Measurements from ENCODE around the gene FAM174B. TPM values are rescaled to one million over a fixed set of nuclear protein-coding genes. Genes with fewer than 3 reads are reported as not detected.

Gene FAM174B
- total RNA-seq, 1 donor from 2014 or later: 16.2 TPM

DNA sequence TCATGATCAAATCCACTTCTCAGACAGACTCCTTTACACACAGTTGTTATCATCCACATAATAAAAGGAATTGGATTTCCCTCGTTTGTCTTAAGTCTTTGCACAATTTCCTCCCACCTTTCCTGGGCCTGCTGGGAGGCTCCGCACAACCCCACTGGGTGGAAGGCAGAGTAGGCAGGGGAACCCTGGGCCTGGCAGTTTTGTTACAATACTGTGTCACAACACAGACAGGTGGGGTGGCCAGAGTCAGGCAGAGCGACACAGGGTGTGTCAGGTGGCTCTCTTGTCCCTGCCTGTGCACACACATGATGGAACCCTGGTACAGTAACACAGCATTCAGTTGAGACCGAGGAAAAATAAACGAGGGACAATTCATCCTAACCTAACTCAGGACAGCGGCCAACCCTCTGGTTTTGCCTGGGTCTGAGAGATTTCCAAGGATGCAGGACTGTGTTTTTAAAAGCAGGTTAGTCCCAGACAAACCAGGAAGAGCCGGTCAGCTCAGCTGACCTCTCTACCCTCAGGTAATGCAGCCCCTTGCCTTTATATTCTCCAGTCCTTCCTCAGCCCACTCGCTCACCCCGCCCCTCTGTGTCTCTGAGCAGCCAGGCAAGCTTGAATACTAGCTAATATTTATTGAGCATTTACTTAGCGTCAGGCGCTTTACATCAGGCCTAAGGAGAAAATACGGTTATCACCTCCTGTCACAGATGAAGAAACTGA, 8.8 kb upstream of the FAM174B start:
- no peak for DNase-seq

GRCh38 chr15:92663250-92663951, 7.8 kb upstream of the FAM174B start:
- DNase-seq: no peak

GRCh38 chr15:92662762-92663161, 7.2 kb upstream of the FAM174B start:
- no peak for DNase-seq

DNA sequence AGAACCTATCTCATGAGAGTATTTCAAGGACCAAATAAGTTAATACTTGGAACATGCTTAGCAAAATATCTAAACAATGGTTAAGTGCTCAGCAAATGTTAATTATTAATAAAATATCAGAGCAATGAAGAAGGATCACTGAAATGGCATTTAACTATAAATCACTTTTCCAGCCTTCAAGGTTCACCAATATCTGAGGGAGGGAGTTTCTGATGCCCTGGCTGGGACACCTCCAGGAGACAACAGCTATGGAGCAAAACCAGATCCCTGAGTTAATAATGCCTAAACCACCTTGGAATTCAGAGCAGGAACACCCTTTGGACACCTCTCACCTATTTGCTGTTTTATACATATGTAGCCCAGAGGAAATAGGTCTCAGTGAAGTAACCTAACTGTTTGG, 6.4 kb upstream of the FAM174B start:
- DNase-seq: no peak

- no peak for DNase-seq
Measured at GRCh38 chr15:92661069-92661468, 5.5 kb upstream of the FAM174B start.

DNA sequence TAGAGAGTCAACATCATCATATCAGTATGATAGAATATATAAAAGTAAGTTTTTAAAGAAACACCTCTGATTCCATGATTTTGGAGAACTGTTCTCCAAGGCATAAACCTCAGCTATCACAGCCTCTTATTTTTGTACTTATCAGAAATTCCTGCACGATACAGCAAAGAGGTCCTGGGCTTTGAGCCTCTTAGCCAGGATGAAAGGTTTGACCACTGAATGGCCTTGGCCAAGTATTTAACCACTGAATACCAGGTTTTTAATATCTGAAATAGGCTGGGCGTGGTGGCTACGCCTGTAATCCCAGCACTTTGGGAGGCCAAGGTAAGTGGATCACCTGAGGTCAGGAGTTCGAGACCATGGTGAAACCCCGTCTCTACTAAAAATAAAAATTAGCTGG, 1.9 kb upstream of the FAM174B start:
- DNase-seq: no peak

DNA sequence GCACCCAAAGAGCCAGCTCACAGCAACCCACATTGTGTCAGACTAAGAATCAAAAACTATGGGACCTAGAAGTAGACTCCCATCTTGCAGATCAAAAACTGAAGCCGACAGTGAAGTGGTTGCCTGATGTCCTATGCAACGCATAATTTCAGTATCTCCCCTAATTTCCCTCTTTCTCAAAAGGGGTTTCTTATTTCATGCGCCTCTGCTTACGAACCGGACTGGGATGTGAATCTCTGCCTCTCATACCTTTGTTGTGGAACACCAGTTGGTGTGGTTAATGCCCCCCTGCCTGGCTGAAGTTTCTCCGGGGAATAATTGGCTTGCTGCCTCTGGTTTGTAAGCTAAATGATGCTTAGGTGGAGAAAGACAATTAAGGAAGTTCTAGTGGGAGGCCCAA, 514 bp upstream of the FAM174B start:
- DNase-seq: no peak

GRCh38 chr15:92654662-92655061, 913 bp downstream of the FAM174B start:
- no peak for DNase-seq

GRCh38 chr15:92653836-92654539, 1.6 kb downstream of the FAM174B start:
- peak; percentile 57 for DNase-seq

GRCh38 chr15:92653366-92653765, 2.2 kb downstream of the FAM174B start:
- DNase-seq: no peak

DNA sequence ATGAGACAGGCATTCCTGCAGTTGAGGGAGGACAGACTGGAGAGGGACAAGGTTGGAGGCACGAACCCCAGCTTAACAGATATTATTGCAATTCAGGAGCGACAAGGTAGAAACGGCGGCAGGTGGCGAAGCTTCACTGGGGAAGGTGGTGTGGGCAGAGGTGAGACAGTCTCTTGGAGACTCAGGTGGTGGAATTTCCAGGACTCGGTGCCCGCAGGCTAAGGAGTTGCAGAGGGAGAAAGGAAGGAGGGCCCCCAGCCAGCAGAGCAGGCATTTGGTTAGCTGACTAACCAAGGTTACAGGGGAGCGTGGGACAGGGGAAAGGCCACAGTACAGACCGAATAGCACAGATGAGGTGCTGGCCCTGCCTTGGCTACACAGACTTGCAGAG, 3.0 kb downstream of the FAM174B start:
- DNase-seq: no peak

GRCh38 chr15:92651877-92652575, 3.5 kb downstream of the FAM174B start:
- DNase-seq: no peak

GRCh38 chr15:92650966-92651365, 4.6 kb downstream of the FAM174B start:
- no peak for DNase-seq

GRCh38 chr15:92650256-92650655, 5.3 kb downstream of the FAM174B start:
- DNase-seq: no peak

DNA sequence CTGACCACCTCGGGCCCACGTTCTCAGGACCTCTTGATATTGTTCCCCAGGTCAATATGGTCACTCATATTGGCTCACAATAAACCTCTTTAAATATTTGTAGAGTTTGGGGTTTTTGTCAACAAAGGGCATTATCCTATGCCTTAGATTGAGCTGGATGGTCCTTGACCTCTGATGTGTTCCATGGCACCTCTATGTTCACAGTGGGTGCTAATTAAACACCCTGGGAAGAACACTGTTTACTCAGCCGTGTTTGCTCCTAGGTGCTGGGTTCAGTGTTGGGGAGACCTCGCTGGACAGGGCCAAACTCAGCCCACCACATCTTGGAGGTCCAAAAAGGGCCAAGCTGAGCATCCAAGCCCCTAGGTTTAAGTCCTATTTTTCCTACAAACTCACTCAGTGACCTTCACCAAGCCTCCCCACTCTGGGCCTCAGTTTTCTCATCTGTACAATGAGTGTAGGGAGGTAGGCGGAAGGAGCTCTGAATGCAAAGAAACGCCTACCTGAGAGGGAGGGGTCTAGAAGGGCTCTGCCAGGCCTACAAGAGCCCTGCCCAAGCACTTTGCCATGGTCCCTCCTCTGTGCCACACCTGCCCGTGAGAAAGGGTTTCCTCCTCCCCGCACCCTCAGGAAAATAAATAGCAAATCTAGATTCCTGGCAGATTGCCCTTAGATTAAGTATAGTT, 7.2 kb downstream of the FAM174B start:
- DNase-seq: no peak

- DNase-seq: no peak
Measured at GRCh38 chr15:92647467-92648163, 8.0 kb downstream of the FAM174B start.

DNA sequence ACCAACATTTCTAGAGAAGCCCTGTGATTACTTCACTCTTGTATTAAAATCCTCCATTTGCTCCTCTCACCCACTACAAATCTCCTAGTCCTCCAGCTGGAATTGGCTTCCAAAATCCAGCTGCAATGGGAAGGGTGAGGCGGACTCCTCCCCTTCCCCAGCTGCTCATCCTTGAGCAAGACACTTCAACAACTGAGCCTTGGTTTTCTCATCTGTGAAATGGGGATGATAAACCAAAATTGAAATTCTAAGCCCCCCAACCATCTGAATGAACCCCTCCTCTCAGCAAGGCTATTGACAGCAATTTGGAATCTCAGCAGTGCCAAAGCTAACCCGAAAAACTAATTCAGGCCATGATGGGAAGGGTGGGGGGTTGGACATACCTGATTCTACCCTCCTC, 9.4 kb downstream of the FAM174B start:
- no peak for DNase-seq

DNA sequence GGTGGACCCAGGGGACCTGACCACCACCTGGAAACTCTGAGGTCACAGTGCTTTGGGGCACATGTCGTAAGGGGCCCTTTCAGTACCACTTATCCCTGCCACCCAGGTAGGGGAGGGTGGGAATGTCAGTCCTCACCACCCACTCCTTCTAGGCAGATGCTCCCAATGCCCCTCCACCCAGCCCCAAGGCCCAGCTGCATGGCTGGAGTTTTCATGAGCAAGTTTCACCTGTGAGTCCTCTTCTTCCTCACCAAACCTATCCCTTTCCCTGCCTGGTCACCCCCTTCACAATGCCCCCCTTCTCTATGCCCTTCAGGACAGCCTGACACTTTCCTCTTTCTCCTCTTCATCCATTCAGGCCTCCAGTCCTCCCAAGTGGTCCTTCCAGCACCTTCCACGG, 9.8 kb downstream of the FAM174B start:
- no peak for DNase-seq

GRCh38 chr15:92645051-92645631, 10.4 kb downstream of the FAM174B start:
- DNase-seq: peak; percentile 45

- DNase-seq: no peak
Measured at GRCh38 chr15:92643849-92644815, 11.4 kb downstream of the FAM174B start.
